KMS-11 (cell line): ENCODE results near the gene CDK6.

Experiments used
- H2AFZ ChIP-seq: fragments of 200-600 bp; sonication (generic); 2 replicates; pipeline ENCODE4 v1.6.1; 2016; ENCODE audit warnings: antibody characterized with exemption, mixed run types, low read depth
- H3K27ac ChIP-seq: fragments of 200-600 bp; sonication (generic); 2 replicates; pipeline ENCODE4 v1.6.1; 2016; ENCODE audit warnings: mild to moderate bottlenecking, mixed run types
- H3K27me3 ChIP-seq: fragments of 200-600 bp; sonication (generic); 2 replicates; pipeline ENCODE4 v1.6.1; 2017; ENCODE audit warnings: mild to moderate bottlenecking, low read depth, mixed run types, moderate library complexity; ENCODE audit not compliant: insufficient read depth
- H3K36me3 ChIP-seq: fragments of 200-600 bp; sonication (generic); 2 replicates; pipeline ENCODE4 v1.6.1; 2017; ENCODE audit warnings: mild to moderate bottlenecking, mixed run types; ENCODE audit not compliant: insufficient read depth
- H3K4me1 ChIP-seq: fragments of 200-600 bp; sonication (generic); 2 replicates; pipeline ENCODE4 v1.6.1; 2016; ENCODE audit warnings: mild to moderate bottlenecking, low read depth, mixed run types; ENCODE audit not compliant: poor library complexity, severe bottlenecking
- H3K4me2 ChIP-seq: fragments of 200-600 bp; sonication (generic); 2 replicates; pipeline ENCODE4 v1.7.0; 2016; ENCODE audit warnings: mild to moderate bottlenecking, mixed run types
- H3K4me3 ChIP-seq: fragments of 200-600 bp; sonication (generic); IDR thresholded peaks from 2 replicates; pipeline ENCODE4 v1.6.1; 2017; ENCODE audit warnings: low read depth, low read length, mixed read lengths; ENCODE audit not compliant: insufficient read depth
- H3K79me2 ChIP-seq: fragments of 200-600 bp; sonication (generic); 2 replicates; pipeline ENCODE4 v1.6.1; 2016; ENCODE audit warnings: low read depth, mixed run types; ENCODE audit not compliant: insufficient read depth
- H3K9ac ChIP-seq: fragments of 200-600 bp; sonication (generic); 2 replicates; pipeline ENCODE4 v1.6.1; 2016; ENCODE audit warnings: mild to moderate bottlenecking, mixed run types
- H4K20me1 ChIP-seq: fragments of 200-600 bp; sonication (generic); 2 replicates; pipeline ENCODE4 v1.6.1; 2016; ENCODE audit warnings: mild to moderate bottlenecking, mixed run types; ENCODE audit not compliant: insufficient read depth
- CTCF ChIP-seq: fragments of 200-600 bp; sonication (generic); conservative IDR thresholded peaks from 2 replicates; pipeline ENCODE4 v1.6.1; 2017; ENCODE audit warnings: low read depth, mild to moderate bottlenecking, antibody characterized with exemption, low read length, moderate library complexity, mixed read lengths

CDK6 gene

DNA sequence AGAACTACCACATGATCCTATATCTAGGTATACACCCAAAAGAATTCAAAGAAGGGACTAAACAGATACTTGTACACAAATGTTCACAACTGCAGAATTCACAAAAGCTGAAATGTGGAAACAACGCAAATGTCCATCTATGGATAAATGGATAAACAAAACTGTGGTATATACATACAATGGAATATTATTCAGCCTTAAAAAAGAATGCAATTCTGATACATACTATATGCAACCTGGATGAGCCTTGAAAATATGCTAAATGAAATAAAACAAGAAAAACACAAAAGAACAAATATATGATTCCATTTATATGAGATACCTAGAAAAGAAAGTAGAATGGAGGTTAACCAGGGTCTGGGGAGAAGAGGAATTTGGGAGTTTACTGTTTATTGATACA is 253.4 kb downstream of the CDK6 start:
- Histone ChIP-seq H3K9ac (no peak overlapping the region), H3K27me3 (no peaks in the 10 kb centered on the region), H4K20me1 (peaks cover 20% of the 10 kb centered on the region; the same call in 1 of the 2 replicates), H3K4me1 (peaks cover 34% of the 10 kb centered on the region), H3K27ac (no peak overlapping the region), H3K79me2 (peaks cover 85% of the 10 kb centered on the region), H3K4me2 (no peak overlapping the region), H3K36me3 (peaks cover 7% of the 10 kb centered on the region; the same call in 1 of the 2 replicates), H2AFZ (no peak overlapping the region), H3K4me3 (no peak overlapping the region)
- TF ChIP-seq CTCF, result no peak

- H3K4me2 ChIP-seq, result no peak overlapping the region
- H3K79me2 ChIP-seq, result peaks cover 23% of the 10 kb centered on the region; the same call in 1 of the 2 replicates
- H3K27ac ChIP-seq, result no peak overlapping the region
- no peak overlapping the region for H2AFZ ChIP-seq
- H4K20me1 ChIP-seq, result no peaks in the 10 kb centered on the region
- no peaks in the 10 kb centered on the region for H3K27me3 ChIP-seq
- no peak overlapping the region for H3K9ac ChIP-seq
- H3K36me3 ChIP-seq, result peaks cover 26% of the 10 kb centered on the region
- peaks cover 15% of the 10 kb centered on the region for H3K4me1 ChIP-seq
- no peak for TF ChIP-seq CTCF
- no peak overlapping the region for H3K4me3 ChIP-seq
Observed at GRCh38 chr7:92576296-92576695, 260.1 kb downstream of the CDK6 start.

- TF ChIP-seq CTCF, result no peak
- H3K79me2 ChIP-seq, result 0 out of 2 replicates have a peak, but pooled peaks cover 2% of the 10 kb centered on the region
- peaks cover 9% of the 10 kb centered on the region; the same call in 1 of the 2 replicates for H3K36me3 ChIP-seq
Observed at GRCh38 chr7:92569137-92569536, 267.2 kb downstream of the CDK6 start.

GRCh38 chr7:92567460-92567859 is 268.9 kb downstream of the CDK6 start:
- no peak overlapping the region for H2AFZ ChIP-seq
- H3K36me3 ChIP-seq, result peaks cover 10% of the 10 kb centered on the region; the same call in 1 of the 2 replicates
- no peak overlapping the region for H3K27ac ChIP-seq
- H3K4me1 ChIP-seq, result no peaks in the 10 kb centered on the region
- H3K4me2 ChIP-seq, result no peak overlapping the region
- H3K27me3 ChIP-seq, result no peaks in the 10 kb centered on the region
- H3K4me3 ChIP-seq, result no peak overlapping the region
- H4K20me1 ChIP-seq, result no peaks in the 10 kb centered on the region
- no peak overlapping the region for H3K9ac ChIP-seq
- no peaks in the 10 kb centered on the region for H3K79me2 ChIP-seq
- TF ChIP-seq CTCF, result no peak

More at GRCh38 chr7:92569137-92569536, 267.2 kb downstream of the CDK6 start:
- H3K4me3 ChIP-seq, result no peak overlapping the region
- H2AFZ ChIP-seq, result no peak overlapping the region
- no peak overlapping the region for H3K27ac ChIP-seq
- no peaks in the 10 kb centered on the region for H4K20me1 ChIP-seq
- no peak overlapping the region for H3K4me2 ChIP-seq
- no peaks in the 10 kb centered on the region for H3K27me3 ChIP-seq
- peaks cover under 1% of the 10 kb centered on the region for H3K4me1 ChIP-seq
- H3K9ac ChIP-seq, result no peak overlapping the region
